Ishikawa (cell line): Measurements from ENCODE around the gene DPYD.

Experiments
- CEBPB ChIP-seq: IDR thresholded peaks from 2 replicates; pipeline ENCODE4 v1.6.1; 2012
- CREB1 ChIP-seq: IDR thresholded peaks from 2 replicates; pipeline ENCODE4 v1.6.1; 2012; ENCODE audit warnings: low read depth
- EGR1 ChIP-seq: IDR thresholded peaks from 2 replicates; pipeline ENCODE4 v1.6.1; 2012
- EP300 ChIP-seq: IDR thresholded peaks from 2 replicates; pipeline ENCODE4 v1.6.1; 2012; ENCODE audit warnings: borderline replicate concordance
- FOXM1 ChIP-seq: IDR thresholded peaks from 2 replicates; pipeline ENCODE4 v1.6.1; 2012; ENCODE audit warnings: low read depth, borderline replicate concordance
- NFIC ChIP-seq: IDR thresholded peaks from 2 replicates; pipeline ENCODE4 v1.6.1; 2012
- RAD21 ChIP-seq: IDR thresholded peaks from 2 replicates; pipeline ENCODE4 v1.6.1; 2012; ENCODE audit warnings: low read depth
- TAF1 ChIP-seq: IDR thresholded peaks from 2 replicates; pipeline ENCODE4 v1.6.1; 2012; ENCODE audit warnings: low read depth, mild to moderate bottlenecking
- TCF12 ChIP-seq: IDR thresholded peaks from 2 replicates; pipeline ENCODE4 v1.6.1; 2012; ENCODE audit warnings: low read depth
- TEAD4 ChIP-seq: IDR thresholded peaks from 2 replicates; pipeline ENCODE4 v1.6.1; 2012
- USF1 ChIP-seq: IDR thresholded peaks from 2 replicates; pipeline ENCODE4 v1.6.1; 2012
- YY1 ChIP-seq: IDR thresholded peaks from 2 replicates; pipeline ENCODE4 v1.6.1; 2012; ENCODE audit warnings: low read depth
- ZBTB7A ChIP-seq: IDR thresholded peaks from 2 replicates; pipeline ENCODE4 v1.6.1; 2012; ENCODE audit warnings: low read depth
- TF ChIP-seq, protein P1 (sequence below): IDR thresholded peaks from 2 replicates; pipeline ENCODE4 v1.6.1; 2012; ENCODE audit warnings: low read depth, mild to moderate bottlenecking
- TF ChIP-seq, protein P2 (sequence below): IDR thresholded peaks from 2 replicates; pipeline ENCODE4 v1.6.1; 2012

DPYD gene

DNA sequence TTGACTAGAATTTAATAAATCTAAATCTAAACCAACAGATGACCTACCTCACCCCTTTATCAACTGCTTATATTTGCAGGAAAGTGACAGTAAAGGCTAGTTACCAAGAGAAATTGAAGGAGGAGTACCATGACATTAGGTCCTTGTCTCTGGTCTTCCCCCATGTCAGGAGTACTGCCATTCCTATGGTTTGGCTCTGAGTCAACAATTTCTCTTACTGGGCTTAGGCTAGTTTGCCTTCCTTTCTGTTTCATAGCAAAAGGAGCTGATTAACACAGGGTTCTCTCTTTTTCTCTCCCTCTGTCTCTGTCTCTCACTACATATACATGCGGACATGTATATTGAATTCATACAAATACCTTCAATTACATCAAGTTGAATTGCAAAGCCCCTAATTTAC, 579.9 kb downstream of the DPYD start:
- no peak for TF ChIP-seq RAD21

GRCh38 chr1:97338347-97338746, 582.5 kb downstream of the DPYD start:
- no peak for TF ChIP-seq TEAD4
- no peak for TF ChIP-seq ZBTB7A
- TF ChIP-seq, protein P1, sequence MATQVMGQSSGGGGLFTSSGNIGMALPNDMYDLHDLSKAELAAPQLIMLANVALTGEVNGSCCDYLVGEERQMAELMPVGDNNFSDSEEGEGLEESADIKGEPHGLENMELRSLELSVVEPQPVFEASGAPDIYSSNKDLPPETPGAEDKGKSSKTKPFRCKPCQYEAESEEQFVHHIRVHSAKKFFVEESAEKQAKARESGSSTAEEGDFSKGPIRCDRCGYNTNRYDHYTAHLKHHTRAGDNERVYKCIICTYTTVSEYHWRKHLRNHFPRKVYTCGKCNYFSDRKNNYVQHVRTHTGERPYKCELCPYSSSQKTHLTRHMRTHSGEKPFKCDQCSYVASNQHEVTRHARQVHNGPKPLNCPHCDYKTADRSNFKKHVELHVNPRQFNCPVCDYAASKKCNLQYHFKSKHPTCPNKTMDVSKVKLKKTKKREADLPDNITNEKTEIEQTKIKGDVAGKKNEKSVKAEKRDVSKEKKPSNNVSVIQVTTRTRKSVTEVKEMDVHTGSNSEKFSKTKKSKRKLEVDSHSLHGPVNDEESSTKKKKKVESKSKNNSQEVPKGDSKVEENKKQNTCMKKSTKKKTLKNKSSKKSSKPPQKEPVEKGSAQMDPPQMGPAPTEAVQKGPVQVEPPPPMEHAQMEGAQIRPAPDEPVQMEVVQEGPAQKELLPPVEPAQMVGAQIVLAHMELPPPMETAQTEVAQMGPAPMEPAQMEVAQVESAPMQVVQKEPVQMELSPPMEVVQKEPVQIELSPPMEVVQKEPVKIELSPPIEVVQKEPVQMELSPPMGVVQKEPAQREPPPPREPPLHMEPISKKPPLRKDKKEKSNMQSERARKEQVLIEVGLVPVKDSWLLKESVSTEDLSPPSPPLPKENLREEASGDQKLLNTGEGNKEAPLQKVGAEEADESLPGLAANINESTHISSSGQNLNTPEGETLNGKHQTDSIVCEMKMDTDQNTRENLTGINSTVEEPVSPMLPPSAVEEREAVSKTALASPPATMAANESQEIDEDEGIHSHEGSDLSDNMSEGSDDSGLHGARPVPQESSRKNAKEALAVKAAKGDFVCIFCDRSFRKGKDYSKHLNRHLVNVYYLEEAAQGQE, result no peak
- TF ChIP-seq NFIC, result no peak
- TF ChIP-seq RAD21, result no peak
- no peak for TF ChIP-seq USF1
- TF ChIP-seq, protein P2, sequence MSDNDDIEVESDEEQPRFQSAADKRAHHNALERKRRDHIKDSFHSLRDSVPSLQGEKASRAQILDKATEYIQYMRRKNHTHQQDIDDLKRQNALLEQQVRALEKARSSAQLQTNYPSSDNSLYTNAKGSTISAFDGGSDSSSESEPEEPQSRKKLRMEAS, result no peak
- no peak for TF ChIP-seq TCF12
- TF ChIP-seq EGR1, result no peak
- no peak for TF ChIP-seq YY1
- TF ChIP-seq CREB1, result no peak
- TF ChIP-seq TAF1, result no peak
- no peak for TF ChIP-seq FOXM1
- no peak for TF ChIP-seq EP300
- TF ChIP-seq CEBPB, result no peak

DNA sequence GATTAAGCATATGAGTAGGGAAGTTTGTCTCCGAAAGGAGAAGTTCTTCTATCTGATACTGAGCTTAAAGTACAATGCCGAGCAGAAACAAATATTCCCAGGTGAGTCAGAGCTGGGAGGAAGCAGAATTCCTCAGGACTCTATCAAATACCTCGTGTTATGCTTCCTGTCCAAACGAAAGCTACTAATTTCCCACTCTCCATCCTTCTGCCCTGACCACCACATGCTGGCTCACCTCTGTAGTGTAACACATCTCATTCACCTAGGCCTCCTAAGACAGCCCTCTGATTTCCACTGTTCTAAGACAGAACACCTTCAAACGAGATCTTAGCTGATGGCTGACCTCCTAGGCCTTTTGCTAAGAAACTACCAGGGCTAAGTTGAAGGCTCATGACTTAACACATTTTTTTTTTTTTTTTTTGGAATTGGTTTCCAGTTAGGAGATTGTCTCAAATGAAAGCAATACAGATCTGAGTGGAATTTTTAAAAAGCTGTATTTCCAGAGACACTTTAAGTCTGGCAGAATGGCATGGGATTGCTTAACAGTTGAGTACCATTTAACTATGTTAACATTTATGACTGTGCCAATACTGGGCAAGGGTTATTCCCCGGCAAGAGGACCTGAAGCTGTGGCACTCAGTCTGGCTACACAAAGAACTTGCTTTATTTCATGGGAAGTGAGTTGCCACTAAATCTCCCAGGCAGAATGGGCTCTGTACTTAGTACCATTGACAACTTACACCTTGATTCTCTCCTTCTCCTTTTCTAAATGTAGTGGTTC, 583.4 kb downstream of the DPYD start:
- TF ChIP-seq RAD21 (no peak), EP300 (no peak), TEAD4 (no peak), TAF1 (no peak), ZBTB7A (no peak), CREB1 (no peak), USF1 (no peak), YY1 (no peak), CEBPB (no peak), FOXM1 (no peak), EGR1 (no peak), NFIC (no peak), TCF12 (no peak)
- TF ChIP-seq, protein P1, result no peak
- TF ChIP-seq, protein P2, result no peak

- TF ChIP-seq TEAD4 (no peak), ZBTB7A (no peak), TAF1 (no peak), EP300 (no peak), RAD21 (no peak), CREB1 (no peak), YY1 (no peak), FOXM1 (no peak), NFIC (no peak), EGR1 (no peak), TCF12 (no peak), CEBPB (no peak), USF1 (no peak)
- TF ChIP-seq, protein P1, result no peak
- TF ChIP-seq, protein P2, result no peak
Measured at GRCh38 chr1:97334454-97334853, 586.4 kb downstream of the DPYD start.
